HG03159 (cell line): Measurements from ENCODE around the gene PGBD4.
"Not testable (repeated sequence)": the region's sequence is repeated elsewhere in the genome, so short reads cannot be mapped to it uniquely, and the experiment has no call there.

Experiments used
- ATAC-seq: cut with Tn5 transposase; IDR thresholded peaks from one replicate; pipeline ENCODE4 v1.9.1; 2021; ENCODE audit warnings: mild to moderate bottlenecking, moderate library complexity; ENCODE audit not compliant: unreplicated experiment

The PGBD4 gene

GRCh38 chr15:34111488-34111887, 9.6 kb downstream of the PGBD4 start:
- no peak for ATAC-seq

- no peak for ATAC-seq
Observed at GRCh38 chr15:34114215-34114614, 12.3 kb downstream of the PGBD4 start.

- no peak for ATAC-seq
Observed at GRCh38 chr15:34114739-34115138, 12.9 kb downstream of the PGBD4 start.

- ATAC-seq, result no peak
Observed at GRCh38 chr15:34116620-34117019, 14.7 kb downstream of the PGBD4 start.

GRCh38 chr15:34119291-34119690, 17.4 kb downstream of the PGBD4 start:
- no peak for ATAC-seq

- ATAC-seq, result not testable (repeated sequence)
Observed at GRCh38 chr15:34120420-34120819, 18.5 kb downstream of the PGBD4 start.

DNA sequence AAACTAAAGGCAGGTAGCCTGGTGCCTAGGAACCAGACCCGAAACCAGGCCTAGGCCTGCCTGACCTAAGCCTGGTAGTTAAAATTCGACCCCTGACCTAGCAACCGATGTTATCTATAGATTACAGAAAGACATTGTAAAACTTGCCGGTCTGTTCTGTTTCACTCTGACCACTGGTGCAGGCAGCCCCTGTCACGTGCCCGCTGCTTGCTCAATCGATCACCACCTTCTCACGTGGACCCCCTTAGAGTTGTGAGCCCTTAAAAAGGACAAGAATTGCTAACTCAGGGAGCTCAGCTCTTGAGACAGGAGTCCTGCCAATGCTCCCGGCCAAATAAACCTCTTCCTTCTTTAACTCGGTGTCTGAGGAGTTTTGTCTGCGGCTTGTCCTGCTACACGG, 19.9 kb downstream of the PGBD4 start:
- not testable (repeated sequence) for ATAC-seq

- no peak for ATAC-seq
Observed at GRCh38 chr15:34122771-34123183, 20.9 kb downstream of the PGBD4 start.

DNA sequence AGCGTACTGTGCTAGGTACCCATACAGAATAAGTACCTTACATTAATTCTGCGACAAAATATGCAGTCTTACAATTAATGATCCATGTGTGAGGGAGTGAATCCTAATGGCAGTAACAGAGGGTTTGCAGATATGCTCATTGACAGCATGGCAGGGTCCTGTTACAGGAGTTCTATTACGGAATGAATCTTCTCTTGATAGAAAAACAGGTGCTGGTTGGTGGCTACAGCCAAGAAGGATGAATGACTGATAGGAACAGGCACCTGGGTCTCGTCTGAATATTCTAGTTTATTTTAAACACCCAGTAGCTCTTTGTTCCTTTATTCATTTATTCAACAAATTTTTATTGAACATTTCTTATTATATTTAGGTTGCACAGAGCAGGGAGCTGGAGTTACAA, 22.8 kb downstream of the PGBD4 start:
- no peak for ATAC-seq

DNA sequence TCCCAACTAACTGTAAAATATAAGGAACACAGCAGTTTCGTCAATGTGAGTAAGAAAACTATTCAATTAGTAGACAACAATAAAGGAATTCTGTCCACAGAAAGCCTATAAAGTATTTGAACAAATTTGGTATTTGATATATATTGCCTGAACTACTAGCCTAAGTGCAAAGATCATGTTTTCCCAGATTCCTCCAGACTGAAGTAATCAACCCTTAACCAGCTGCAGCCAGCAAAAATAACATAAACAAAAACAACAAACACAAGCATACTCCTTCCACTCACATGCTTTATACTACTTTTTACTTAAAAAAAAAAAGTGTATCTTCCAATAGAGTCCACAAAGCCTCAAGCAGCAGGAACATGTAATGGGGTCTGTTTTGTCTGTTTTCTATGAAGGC, 24.1 kb downstream of the PGBD4 start:
- ATAC-seq, result no peak

- no peak for ATAC-seq
Observed at GRCh38 chr15:34126522-34126921, 24.6 kb downstream of the PGBD4 start.

- no peak for ATAC-seq
Observed at GRCh38 chr15:34128898-34129297, 27.0 kb downstream of the PGBD4 start.

- no peak for ATAC-seq
Observed at GRCh38 chr15:34132881-34133280, 31.0 kb downstream of the PGBD4 start.

DNA sequence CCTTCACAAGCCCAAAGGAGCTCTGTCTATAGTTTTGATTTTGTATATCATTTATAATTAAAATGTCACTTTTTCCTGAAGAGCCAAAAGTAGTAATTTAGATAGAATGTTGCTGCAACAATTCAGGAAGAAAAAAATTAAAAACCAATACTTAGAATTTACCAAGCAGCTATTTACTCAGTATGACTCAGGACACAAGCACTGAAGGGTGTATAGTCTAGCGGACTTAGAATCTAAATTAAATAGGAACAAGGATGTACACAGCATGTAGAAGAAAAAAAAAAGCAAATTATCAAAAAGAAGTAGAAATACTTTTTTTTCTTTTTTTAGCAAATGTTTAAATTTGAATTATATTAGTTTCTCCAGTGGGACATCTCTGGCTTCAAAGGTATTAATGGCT, 31.6 kb downstream of the PGBD4 start:
- no peak for ATAC-seq

DNA sequence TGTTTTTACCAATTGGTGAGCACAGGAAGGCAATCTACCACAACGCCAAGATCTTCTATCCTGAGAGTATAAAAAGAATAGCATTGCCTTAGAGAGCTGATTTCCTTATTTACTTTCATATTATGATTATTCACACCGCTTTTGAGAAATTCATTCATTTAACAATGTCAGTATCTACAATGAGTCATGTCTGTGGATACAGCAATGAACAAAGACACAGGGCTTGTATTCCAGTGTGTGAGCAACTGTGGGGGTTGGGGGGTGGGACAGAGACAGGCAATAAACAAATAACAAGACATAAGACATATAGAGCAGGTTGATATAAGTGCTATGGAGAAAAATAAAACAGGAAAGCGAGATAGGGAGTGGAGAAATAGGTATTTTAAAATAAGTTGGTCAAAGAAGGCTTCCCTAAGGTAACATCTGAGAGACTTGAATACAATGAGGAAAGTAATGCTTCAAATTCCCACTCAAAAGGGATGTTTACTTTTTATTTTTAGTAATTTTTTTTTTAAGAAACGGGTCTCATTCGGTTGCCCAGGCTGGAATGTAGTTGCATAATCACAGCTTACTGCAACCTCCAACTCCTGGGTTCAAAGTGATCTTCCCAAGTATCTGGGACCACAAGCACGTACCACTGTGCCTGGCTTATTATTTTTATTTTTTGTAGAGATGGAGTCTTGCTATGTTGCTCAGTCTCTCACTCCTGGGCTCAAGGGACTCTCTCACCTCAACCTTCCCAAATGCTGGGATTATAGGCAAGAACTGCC, 45.7 kb downstream of the PGBD4 start:
- ATAC-seq, result no peak

GRCh38 chr15:34154725-34155204, 52.9 kb downstream of the PGBD4 start:
- no peak for ATAC-seq

GRCh38 chr15:34155859-34156258, 54.0 kb downstream of the PGBD4 start:
- no peak for ATAC-seq
